Epithelial cell of esophagus (primary cell): ENCODE measurements around the gene SLC8A1.

Experiments used
- DNase-seq: peaks from one replicate; pipeline ENCODE4 v3.0.0; 2010; ENCODE audit warnings: low read depth
- H3K4me3 ChIP-seq: 2 replicates; pipeline ENCODE4 v1.5.1; 2011; ENCODE audit warnings: mild to moderate bottlenecking, low read length, control low read depth
- CTCF ChIP-seq: IDR thresholded peaks from 2 replicates; pipeline ENCODE4 v1.5.1; 2011; ENCODE audit warnings: low read depth, mild to moderate bottlenecking, low read length, control low read depth, inconsistent platforms; ENCODE audit not compliant: insufficient read depth; ENCODE audit errors: missing control alignments

SLC8A1 gene

GRCh38 chr2:40463112-40463511 is 11.2 kb upstream of the SLC8A1 start:
- no peak for DNase-seq
- H3K4me3 ChIP-seq, result no peak overlapping the region
- no peak for TF ChIP-seq CTCF

GRCh38 chr2:40458271-40458794 is 6.4 kb upstream of the SLC8A1 start:
- no peak for TF ChIP-seq CTCF
- H3K4me3 ChIP-seq, result no peak overlapping the region
- DNase-seq, result no peak

GRCh38 chr2:40457837-40458236 is 5.9 kb upstream of the SLC8A1 start:
- no peak for TF ChIP-seq CTCF
- H3K4me3 ChIP-seq, result no peak overlapping the region
- DNase-seq, result no peak

GRCh38 chr2:40457366-40457765 is 5.5 kb upstream of the SLC8A1 start:
- DNase-seq, result no peak

GRCh38 chr2:40456926-40457325 is 5.0 kb upstream of the SLC8A1 start:
- no peak overlapping the region for H3K4me3 ChIP-seq
- no peak for TF ChIP-seq CTCF
- no peak for DNase-seq

More at GRCh38 chr2:40457366-40457765, 5.5 kb upstream of the SLC8A1 start:
- no peak overlapping the region for H3K4me3 ChIP-seq
- no peak for TF ChIP-seq CTCF

GRCh38 chr2:40455661-40456060 is 3.8 kb upstream of the SLC8A1 start:
- TF ChIP-seq CTCF, result no peak
- no peak for DNase-seq
- H3K4me3 ChIP-seq, result no peak overlapping the region

- no peak for DNase-seq
- no peak overlapping the region for H3K4me3 ChIP-seq
- TF ChIP-seq CTCF, result no peak
Measured at GRCh38 chr2:40454321-40454720, 2.4 kb upstream of the SLC8A1 start.
